GM19238 (cell line): ENCODE results near the gene TRMT2A.
A peak's percentile ranks its signal among the peaks of the same experiment; 100 is the strongest.
"Not testable (repeated sequence)": the region's sequence is repeated elsewhere in the genome, so short reads cannot be mapped to it uniquely, and the experiment has no call there.

Source experiments
- DNase-seq: peaks from one replicate; pipeline ENCODE4 v3.0.0; 2011; ENCODE audit warnings: low spot score; ENCODE audit not compliant: insufficient read length

The TRMT2A gene

DNA sequence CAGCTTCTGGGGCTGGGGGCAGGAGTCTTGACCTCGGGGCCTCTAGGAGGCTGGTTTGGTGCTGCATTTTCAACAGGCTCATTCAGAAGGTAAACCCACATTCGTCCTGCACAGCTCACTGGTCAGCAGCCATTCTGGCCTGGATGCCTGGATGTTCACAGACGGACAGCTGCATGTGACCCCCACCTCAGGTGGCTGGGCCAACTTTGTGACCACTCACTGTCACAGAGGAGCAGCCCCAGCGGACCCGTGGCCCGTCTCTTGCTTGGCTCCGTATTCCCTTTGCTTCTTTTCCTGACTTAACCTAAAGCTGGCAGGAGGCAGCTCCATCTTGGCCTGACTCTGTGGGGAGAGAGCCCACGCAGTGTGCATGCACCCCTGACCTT lies 28.8 kb downstream of the TRMT2A start:
- no peak for DNase-seq

DNA sequence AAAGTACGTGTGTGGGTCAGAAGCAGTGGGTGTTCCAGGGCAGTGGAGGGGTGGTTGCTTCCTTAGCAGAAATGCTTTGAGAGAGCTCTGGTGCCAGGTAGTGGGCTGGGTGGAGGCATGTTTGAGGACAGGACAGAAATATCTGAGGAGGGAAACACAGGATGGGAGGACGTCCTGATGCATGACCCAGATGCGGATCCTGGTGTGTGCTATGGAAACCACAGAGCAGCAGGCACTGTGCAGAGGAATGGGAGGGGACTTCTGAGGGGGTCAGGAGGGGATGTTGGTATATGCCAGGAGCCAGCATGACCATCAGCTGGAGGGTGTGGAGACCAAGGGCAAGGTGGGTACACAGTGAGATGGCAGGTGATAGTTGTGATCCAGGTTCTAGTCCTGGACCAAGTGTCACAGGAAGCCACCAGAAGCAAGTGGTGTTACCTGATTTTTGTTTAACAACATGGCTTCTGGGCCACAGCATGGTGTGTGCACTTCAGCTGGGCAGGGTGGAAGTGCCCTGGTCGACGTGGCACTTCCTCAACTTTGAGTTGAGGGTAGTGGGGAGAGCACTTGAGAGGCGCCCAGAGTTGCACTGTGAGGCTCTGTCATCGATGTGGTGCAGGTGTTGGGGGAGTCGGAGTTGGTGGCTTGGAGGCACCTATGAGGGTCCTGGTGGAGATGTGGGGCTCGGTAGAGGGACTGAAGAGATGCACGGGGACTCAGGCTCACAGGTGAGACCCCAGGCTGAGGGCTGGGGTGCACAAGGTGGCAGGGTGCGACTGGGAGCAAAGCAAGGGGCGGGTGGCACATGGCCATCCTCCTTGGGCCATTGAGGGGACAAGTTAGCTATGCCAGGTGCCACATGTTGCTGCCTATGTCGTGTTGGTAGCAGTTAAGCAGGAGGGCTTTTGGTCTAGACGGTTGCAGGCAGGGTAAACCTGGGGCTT lies 29.4 kb downstream of the TRMT2A start:
- DNase-seq = no peak

- no peak for DNase-seq
Measured at GRCh38 chr22:20086763-20087162, 30.3 kb downstream of the TRMT2A start.

- DNase-seq = no peak
Measured at GRCh38 chr22:20086101-20086599, 30.9 kb downstream of the TRMT2A start.

DNA sequence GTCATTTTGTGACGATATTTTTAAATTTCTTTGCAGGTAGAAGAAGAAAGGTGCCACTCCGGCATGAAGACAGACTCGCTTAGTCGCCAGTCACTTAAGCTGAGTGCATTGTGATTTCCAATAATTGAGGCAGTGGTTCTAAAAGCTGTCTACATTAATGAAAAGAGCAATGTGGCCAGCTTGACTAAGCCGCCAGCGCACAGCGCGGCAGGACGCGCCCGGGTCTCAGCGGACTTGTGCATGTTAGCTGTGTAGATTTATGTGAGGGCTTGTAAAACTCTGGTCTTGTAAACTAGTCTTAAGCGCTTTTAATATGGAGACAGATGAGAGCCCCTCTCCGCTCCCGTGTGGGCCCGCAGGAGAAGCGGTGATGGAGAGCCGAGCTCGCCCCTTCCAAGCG lies 31.4 kb downstream of the TRMT2A start:
- DNase-seq = no peak

- DNase-seq = no peak
Measured at GRCh38 chr22:20084547-20085413, 32.2 kb downstream of the TRMT2A start.

DNA sequence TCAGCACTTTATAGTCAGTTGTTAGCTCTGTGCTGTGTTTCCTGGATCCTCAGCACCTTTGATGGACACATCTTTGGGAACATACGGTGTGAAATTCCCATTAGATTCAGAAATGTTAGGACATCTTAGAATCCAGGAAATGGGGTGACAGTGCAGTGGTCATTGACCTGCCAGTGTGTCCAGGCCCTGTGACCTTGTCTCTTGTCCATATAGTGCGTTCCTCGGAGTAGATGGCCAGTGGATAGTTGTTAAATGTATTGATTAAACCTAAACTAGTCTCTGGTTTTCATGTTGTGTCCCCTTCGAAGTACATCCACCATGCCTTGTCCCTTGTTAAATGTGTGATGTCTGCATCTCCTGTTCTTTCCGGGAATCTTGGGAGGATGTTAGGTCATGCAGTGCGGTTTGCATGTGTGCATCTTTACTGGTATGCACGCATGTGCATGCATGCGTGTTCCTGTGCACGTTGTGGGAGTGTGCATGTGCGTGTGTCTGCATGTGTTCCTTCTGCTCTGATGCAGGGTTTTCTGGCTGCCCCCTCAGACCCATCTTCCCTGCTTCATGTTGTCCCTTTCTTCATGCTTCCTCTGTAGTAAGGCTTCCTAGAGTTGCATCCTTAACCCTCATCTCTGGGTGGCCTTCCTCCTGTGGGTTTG lies 33.0 kb downstream of the TRMT2A start:
- no peak for DNase-seq

DNA sequence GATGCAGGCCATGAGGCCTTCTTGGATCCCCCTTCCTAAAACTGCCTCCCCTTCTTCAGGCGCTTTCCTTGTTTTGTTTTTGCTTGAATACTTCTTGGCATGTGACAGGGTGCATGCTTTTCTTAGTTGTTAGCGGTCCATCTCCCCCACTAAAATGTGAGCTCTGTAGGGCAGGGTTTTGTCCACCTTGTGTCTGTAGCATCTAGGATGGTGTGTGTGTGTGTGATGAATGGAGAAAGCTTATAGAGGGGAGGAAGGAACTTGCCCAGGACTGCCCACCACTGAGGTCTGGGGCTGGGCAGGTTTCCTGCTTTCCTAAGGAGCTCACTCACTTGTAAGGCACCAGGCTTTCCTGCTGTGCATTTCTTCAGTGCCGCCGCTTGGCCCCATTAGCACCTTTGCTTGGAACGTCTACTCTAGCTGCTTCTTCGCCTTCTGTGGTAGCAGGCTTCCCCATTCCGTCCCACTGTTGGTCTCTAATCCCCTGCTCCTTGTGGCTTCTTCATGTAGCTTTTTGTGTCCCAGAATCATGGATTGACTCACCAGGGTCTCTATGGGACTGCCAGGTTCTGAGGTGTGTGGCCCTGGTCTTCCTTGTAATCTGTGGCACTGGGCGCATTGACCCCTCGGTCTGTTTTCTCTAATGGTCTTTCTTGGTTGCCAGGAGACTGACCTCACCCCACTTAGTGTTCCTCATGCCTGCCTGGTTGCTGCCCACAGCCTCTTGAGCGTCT lies 33.7 kb downstream of the TRMT2A start:
- no peak for DNase-seq

GRCh38 chr22:20080776-20081654 lies 36.0 kb downstream of the TRMT2A start:
- DNase-seq = no peak

DNA sequence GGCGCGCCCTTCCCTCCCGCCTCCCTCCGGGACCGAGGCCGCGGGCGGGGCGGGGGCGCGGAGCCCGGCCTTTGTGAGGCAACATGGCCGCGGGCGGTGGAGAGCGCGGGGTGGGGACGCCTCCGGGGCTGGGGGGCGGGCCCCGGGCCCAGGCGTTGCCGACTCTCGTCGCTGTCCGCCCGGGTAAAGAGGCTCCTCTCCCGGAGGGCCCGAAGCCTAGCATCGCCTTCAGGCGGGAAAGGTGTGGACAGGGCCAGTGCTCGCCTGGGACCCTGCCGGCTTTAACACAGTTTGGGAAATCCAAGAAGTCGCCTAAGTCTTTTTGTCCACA lies 36.6 kb downstream of the TRMT2A start:
- peak; percentile 78 for DNase-seq

DNA sequence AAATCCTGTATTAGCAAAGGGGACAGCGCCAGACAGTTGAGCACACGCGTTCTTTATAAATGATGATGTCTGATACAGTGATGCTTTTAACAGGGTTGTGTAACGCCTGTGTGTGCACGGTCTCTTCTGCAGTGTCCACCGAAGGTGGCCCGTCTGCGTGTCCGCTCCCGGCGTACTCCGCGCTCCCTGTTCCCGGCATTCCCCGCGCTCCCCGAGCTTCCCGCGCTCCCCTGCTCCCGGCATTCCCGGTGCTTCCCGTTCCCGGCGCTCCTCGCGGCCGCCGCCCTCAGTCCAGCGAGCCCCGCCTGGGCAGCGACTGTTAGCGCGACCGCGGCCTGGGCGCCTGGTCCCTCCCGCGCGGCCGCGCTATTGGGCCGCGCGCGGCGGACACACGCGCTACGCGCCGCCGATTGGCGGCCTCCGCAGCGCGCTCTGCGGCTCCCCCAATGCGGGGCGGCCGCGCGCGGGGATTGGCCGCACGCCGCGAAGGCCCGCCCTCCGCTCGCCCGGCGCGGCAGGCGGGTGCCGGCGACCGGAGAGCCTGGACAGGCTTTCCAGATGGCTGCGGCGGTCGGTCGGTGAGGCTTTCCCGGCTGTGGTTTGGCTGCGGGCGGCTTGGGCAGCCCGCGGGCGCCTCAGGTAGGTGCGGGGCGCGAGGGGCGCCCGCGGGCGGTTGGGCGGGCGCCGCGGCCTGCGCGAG lies 37.1 kb downstream of the TRMT2A start, which contains the start of gene DGCR8:
Gene DGCR8, plus strand, starts transcription at position 497 of the 700 bp plus-strand sequence. CDS start 5,723 bp downstream, outside the sequence.
- peak; percentile 98 for DNase-seq

DNA sequence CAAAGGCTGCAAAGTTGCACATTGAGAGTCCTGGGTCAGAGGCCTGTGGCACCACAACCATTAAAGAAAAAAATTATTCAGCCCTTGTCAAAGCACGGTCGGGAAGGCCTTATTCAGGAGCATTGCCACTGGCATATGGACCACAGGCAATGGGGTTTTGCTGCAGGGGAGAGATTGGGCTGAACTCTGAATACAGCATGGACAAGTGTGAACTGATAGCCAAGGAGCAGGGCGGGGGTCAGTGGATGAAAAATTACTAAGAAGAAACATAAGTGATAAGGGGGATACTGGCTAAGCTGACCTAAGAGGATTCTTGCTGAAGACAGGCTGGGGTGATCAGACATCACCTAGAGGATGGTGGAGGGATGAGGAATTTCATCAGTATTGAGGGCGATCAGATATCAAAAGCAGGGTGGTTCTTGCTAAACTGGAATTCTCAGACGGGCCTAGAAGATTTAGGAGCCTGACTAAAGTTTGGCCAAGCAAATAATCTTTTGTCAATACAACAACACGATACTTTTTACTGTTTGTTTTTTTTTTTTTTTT lies 40.3 kb downstream of the TRMT2A start:
- DNase-seq = no peak

- no peak for DNase-seq
Measured at GRCh38 chr22:20071524-20071972, 45.5 kb downstream of the TRMT2A start.

- DNase-seq = no peak
Measured at GRCh38 chr22:20069331-20070042, 47.5 kb downstream of the TRMT2A start.

DNA sequence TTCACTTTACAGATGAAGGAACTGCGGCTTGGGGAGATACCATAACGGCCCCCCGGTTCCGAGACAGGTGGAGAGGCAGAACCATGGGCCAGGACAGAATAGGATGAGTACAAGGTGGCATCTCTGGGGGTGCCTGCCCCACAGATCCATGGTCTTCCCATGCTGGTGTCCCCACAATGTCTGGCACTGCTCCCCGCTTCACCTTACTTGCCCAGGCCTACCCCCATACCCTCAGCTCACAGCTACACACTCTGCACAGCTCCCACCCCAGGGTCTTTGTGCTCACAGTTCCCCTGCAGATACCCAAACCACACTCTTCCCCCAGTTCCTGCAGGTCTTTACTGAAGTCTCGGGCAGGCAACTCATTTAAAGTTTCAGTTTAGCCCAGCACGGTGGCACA lies 48.4 kb downstream of the TRMT2A start:
- no peak for DNase-seq

DNA sequence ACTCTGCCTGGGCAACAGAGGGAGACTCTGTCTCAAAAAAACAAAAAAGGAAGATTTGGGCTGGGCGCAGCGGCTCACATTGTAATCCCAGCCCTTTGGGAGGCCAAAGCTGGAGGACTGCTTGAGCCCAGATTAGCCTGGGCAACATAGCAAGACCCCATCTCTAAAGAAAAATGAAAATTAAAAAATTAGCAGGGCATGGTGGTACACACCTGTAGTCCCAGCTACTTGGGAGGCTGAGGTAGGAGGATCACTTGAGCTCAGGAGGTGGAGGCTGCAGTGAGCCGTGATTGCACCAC lies 49.7 kb downstream of the TRMT2A start:
- DNase-seq = not testable (repeated sequence)

- no peak for DNase-seq
Measured at GRCh38 chr22:20066617-20067383, 50.2 kb downstream of the TRMT2A start.
